C4-2B (cell line): ENCODE data around the gene HOOK2.

Source experiments
- CTCF ChIP-seq: fragments of 450-650 bp; conservative IDR thresholded peaks from 2 replicates; pipeline ENCODE4 v1.5.1; 2017; ENCODE audit warnings: mild to moderate bottlenecking
- ZFX ChIP-seq: fragments of 450-650 bp; IDR thresholded peaks from 2 replicates; pipeline ENCODE4 v1.6.1; 2017

GRCh38 chr19:12774588-12775555, at the start of gene HOOK2:
- TF ChIP-seq CTCF (no peak), ZFX (peak; percentile 45; the same call in 1 of the 2 replicates)
